Left lung (tissue), 14 donors: ENCODE measurements around the gene MADD. TPM values are rescaled to one million over a fixed set of nuclear protein-coding genes. Genes with fewer than 3 reads are reported as not detected.

Experiments used
- ATAC-seq: fragments of 200-7000 bp; cut with Tn5 transposase; one replicate; pipeline ENCODE4 v1.9.1; 2020; ENCODE audit warnings: moderate library complexity
- DNase-seq, 4 donors: peaks; one replicate each; pipeline ENCODE4 v3.0.0-alpha.2; 2013 to 2020
- H3K27ac ChIP-seq, 2 donors: fragments of 200-600 bp; sonication (generic) in 1 of 2; one replicate each; pipeline versions ENCODE4 v1.5.0 to v1.8.0; 2020 to 2021
- H3K27me3 ChIP-seq, 2 donors: fragments of 200-600 bp; sonication (generic) in 1 of 2; one replicate each; pipeline versions ENCODE4 v1.5.0 to v1.8.0; 2020 to 2021
- H3K36me3 ChIP-seq, 2 donors: fragments of 200-600 bp; sonication (generic) in 1 of 2; one replicate each; pipeline versions ENCODE4 v1.5.0 to v1.8.0; 2020 to 2021
- H3K4me1 ChIP-seq, 2 donors: fragments of 200-600 bp; one replicate each; pipeline ENCODE4 v1.8.0; 2021
- H3K4me3 ChIP-seq, 2 donors: fragments of 200-600 bp; sonication (generic) in 1 of 2; one replicate each; pipeline versions ENCODE4 v1.5.0 to v1.8.0; 2020 to 2021; ENCODE audit warnings: mild to moderate bottlenecking in 1 of 2
- H3K9me3 ChIP-seq, 2 donors: fragments of 200-600 bp; sonication (generic) in 1 of 2; one replicate each; pipeline versions ENCODE4 v1.5.0 to v1.8.0; 2020 to 2021
- intact Hi-C, 2 donors: fragments of 100-400 bp; cut with DNase I; formaldehyde crosslinking; loops; one replicate each; pipeline versions ENCODE4 v1.11.2 to v1.14.2; 2022
- long read RNA-seq, 12 donors: library from polyadenylated mRNA in 2 of 12; unstranded in 2 of 12; transcript quantifications; one replicate each; pipeline ENCODE4 v2.0.0 and lab custom pipeline, GENCODE V29; 2019 to 2026
- polyA plus RNA-seq, 6 donors: library from polyadenylated mRNA; unstranded; fragments of 120-200 nt; gene quantifications; one replicate each; pipeline ENCODE4 v1.2.1, GENCODE V29; 2013; ENCODE audit not compliant: insufficient read length in 6 of 6
- total RNA-seq, 2 donors: library from RNA; stranded (reverse); fragmentation: NEBNext Ultra II Directional; extraction: Animal tissue kit (Norgen Biotek cat#: 25700); gene quantifications; one replicate each; pipeline ENCODE4 v1.2.1, GENCODE V29; 2021
- TF ChIP-seq, protein P1 (sequence below), 2 donors: fragments of 200-600 bp; sonication (generic) in 1 of 2; IDR thresholded peaks; one replicate each; pipeline versions ENCODE4 v1.5.0 to v1.8.0; 2021; ENCODE audit warnings: antibody characterized with exemption in 2 of 2
- donor health status: DM: no; HTN: yes; CAD: no.
- donor health status: DM: no; HTN: no; CAD: no.

The MADD gene
- total RNA-seq (10 to 100 TPM; 33.0 to 52.9 TPM), polyA plus RNA-seq (10 to 100 TPM; 42.6 to 53.8 (median 51.9) TPM)
- long read RNA-seq, donor 1, partial matches to known transcripts: 0 of 2 reads
- long read RNA-seq, donor 1, other reads (novel, unspliced or antisense): 0 of 2 reads
- long read RNA-seq, donor 2, partial matches to known transcripts: 0 of 2 reads
- long read RNA-seq, donor 2, other reads (novel, unspliced or antisense): 0 of 2 reads
- long read RNA-seq, donor 3: 0 reads
- long read RNA-seq, donor 4, partial matches to known transcripts: 0 of 2 reads
- long read RNA-seq, donor 4, other reads (novel, unspliced or antisense): 2 of 2 reads
- long read RNA-seq, donor 5, partial matches to known transcripts: 0 of 1 reads
- long read RNA-seq, donor 5, other reads (novel, unspliced or antisense): 0 of 1 reads
- long read RNA-seq, donor 6: 0 reads
- long read RNA-seq, donor 7: 0 reads
- long read RNA-seq, donor 8: 0 reads
- long read RNA-seq, donor 9: 0 reads
- long read RNA-seq, donor 10, partial matches to known transcripts: 0 of 1 reads
- long read RNA-seq, donor 10, other reads (novel, unspliced or antisense): 1 of 1 reads
- long read RNA-seq, donor 11, partial matches to known transcripts: 0 of 3 reads
- long read RNA-seq, donor 11, other reads (novel, unspliced or antisense): 0 of 3 reads
- long read RNA-seq, donor 12: 0 reads

DNA sequence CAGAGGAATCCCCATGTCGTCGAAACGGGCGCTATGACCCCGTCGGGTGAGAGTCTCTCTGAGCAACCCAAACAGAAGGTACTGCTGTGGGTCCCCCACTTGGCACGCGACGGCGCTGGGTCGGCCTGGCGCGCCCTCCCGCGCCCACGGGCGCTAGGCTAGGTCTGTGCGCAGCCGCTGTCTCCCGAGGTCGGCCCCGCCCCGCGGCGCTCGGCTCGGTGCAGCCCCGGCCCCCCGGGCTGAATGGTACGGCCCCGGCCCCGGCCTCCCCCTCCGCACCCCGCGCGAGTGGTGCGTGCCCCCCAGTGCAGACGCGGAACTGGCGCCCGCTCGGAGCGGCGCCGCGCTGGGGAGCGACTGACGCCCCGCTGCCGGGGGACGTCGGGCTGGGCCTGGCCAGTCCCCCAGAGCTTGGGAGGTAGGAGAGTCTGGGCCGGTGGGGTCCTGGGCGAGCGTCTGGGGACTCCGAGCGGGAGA lies at the start of gene MADD:
TSS of gene MADD (plus strand) at position 305 of the 477 bp plus-strand sequence.
- Histone ChIP-seq H3K36me3 (peaks cover 2 to 9% of the 10 kb centered on the region in 2 donors), H3K27me3 (no peaks in the 10 kb centered on the region), H3K9me3 (no peaks in the 10 kb centered on the region), H3K4me1 (peaks cover 16 to 42% of the 10 kb centered on the region in 2 donors), H3K4me3 (peak within 1 kb of the TSS; percentile 68 to 76), H3K27ac (peak within 1 kb of the TSS; percentile 87 to 96)
- DNase-seq: peak; percentile 80 to 97 (median 87)
- intact Hi-C loops: no loop called here
- TF ChIP-seq, protein P1, sequence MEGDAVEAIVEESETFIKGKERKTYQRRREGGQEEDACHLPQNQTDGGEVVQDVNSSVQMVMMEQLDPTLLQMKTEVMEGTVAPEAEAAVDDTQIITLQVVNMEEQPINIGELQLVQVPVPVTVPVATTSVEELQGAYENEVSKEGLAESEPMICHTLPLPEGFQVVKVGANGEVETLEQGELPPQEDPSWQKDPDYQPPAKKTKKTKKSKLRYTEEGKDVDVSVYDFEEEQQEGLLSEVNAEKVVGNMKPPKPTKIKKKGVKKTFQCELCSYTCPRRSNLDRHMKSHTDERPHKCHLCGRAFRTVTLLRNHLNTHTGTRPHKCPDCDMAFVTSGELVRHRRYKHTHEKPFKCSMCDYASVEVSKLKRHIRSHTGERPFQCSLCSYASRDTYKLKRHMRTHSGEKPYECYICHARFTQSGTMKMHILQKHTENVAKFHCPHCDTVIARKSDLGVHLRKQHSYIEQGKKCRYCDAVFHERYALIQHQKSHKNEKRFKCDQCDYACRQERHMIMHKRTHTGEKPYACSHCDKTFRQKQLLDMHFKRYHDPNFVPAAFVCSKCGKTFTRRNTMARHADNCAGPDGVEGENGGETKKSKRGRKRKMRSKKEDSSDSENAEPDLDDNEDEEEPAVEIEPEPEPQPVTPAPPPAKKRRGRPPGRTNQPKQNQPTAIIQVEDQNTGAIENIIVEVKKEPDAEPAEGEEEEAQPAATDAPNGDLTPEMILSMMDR (IDR thresholded peaks at IDR 0.05): no peak
- ATAC-seq: peak; percentile 91

DNA sequence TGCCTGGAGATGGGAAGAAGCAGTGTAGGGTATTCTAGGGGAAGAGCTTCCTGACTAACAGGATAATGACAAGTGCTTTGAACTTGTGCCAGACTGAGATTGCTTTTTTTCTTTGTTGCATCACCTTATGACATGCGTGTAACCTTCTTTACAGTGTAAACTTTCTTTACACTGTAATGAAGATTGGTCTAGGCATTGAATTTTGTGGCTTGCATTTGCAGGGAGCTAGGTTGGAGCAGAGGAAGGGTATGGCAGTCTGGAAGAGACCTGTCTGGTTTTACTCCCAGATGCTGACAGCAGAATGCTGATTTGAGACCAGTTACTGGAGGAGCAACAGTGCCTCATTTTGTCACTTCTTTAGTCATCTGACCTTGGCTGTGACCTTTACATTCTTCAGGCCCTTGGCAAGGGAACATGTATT lies 49.5 kb upstream of the MADD start:
- no peaks in the 10 kb centered on the region for H3K9me3 ChIP-seq
- H3K27me3 ChIP-seq: no peaks in the 10 kb centered on the region
- DNase-seq (no peak), ATAC-seq (no peak)
- intact Hi-C loops: no loop called here
- no peak overlapping the region for H3K4me3 ChIP-seq
- peaks cover 11 to 42% of the 10 kb centered on the region in 2 donors for H3K4me1 ChIP-seq
- H3K27ac ChIP-seq: no peak overlapping the region
- TF ChIP-seq, protein P1 (IDR thresholded peaks at IDR 0.05): no peak
- H3K36me3 ChIP-seq: peaks cover 0 to 44% of the 10 kb centered on the region in 2 donors

DNA sequence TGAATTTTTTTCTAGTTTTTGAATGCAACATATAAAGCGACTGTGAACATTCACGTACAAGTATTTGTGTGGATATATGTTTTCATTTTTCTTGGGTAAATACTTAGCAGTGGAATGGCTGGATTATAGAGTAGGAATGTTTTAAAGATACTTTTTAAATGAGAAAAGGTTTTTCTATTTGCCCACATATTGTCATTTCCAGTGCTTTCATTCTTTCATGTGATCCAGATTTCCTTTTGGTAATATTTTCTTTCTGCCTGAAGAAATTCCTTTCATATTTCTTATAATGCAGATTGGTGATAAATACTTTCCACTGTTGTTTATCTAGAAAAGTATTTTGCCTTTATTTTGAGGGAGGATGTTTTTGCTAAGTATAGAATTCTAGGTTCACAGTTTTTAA lies 47.2 kb upstream of the MADD start:
- no peak for ATAC-seq

DNA sequence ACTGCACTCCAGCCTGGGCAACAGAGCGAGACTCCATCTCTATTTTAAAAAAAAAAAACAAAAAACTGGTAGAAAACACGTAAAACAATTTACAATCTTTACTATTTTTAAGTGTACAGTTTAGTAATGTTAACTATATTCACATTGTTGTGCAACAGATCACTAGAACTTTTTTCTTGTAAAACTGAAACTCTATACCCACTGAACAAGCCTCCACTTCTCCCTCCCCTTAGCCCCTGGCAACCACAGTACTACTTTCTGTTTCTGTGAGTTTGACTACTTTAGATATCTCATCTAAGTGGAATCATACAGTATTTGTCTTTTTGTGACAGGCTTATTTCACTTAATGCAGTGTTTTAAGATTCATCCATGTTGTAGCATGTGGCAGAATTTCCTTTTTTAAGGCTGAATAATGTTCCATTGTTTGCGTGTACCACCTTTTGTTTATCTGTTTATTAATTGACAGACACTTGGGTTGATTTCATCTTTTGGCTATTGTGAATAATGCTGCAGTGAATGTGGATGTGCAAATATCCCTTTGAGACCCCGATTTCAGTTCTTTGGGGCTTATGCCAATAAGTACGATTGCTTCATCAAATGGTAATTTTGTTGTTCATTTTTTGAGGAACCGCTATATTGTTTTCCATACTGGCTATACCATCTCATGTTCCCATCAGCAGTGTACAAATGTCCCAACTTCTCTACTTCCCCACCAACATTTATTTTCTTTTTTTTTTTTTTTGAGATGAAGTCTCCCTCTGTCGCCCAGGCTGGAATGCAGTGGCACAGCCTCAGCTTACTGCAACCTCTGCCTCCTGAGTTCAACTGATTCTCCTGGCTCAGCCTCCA lies 44.2 kb upstream of the MADD start:
- no peak overlapping the region for H3K27ac ChIP-seq
- ATAC-seq: peak; percentile 26
- H3K4me3 ChIP-seq: no peak overlapping the region

More for the DNA sequence above, 47.2 kb upstream of the MADD start:
- peaks cover 0 to 19% of the 10 kb centered on the region in 2 donors for H3K4me1 ChIP-seq
- TF ChIP-seq, protein P1 (IDR thresholded peaks at IDR 0.05): no peak
- H3K9me3 ChIP-seq: no peaks in the 10 kb centered on the region
- H3K4me3 ChIP-seq: no peak overlapping the region
- H3K27ac ChIP-seq: no peak overlapping the region
- peaks cover 0 to 51% of the 10 kb centered on the region in 2 donors for H3K36me3 ChIP-seq
- no peaks in the 10 kb centered on the region for H3K27me3 ChIP-seq
- DNase-seq: no peak
- intact Hi-C loops: no loop called here

More for the DNA sequence above, 44.2 kb upstream of the MADD start:
- Histone ChIP-seq H3K9me3 (no peaks in the 10 kb centered on the region), H3K27me3 (no peaks in the 10 kb centered on the region), H3K4me1 (peaks cover 0 to 5% of the 10 kb centered on the region in 2 donors), H3K36me3 (peaks cover 0 to 63% of the 10 kb centered on the region in 2 donors)
- DNase-seq: no peak
- intact Hi-C loops: no loop called here
- TF ChIP-seq, protein P1 (IDR thresholded peaks at IDR 0.05): no peak
